ENCODE results near the gene ZNF524.

Gene ZNF524

GRCh38 chr19:55597501-55597921, 2.6 kb upstream of the ZNF524 start:
- H3K4me1 ChIP-seq (ENCODE audit: low read length): peaks cover 15% of the 10 kb centered on the region
- H3K27ac ChIP-seq (ENCODE audit: low read length): no peak overlapping the region
- no peak overlapping the region for H2AFZ ChIP-seq (ENCODE audit: low read depth, low read length)
- no peak overlapping the region for H3K4me2 ChIP-seq (ENCODE audit: low read length)
- no peaks in the 10 kb centered on the region for H3K9me3 ChIP-seq (ENCODE audit: insufficient read depth, low read length)
- H4K20me1 ChIP-seq (ENCODE audit: insufficient read depth, low read length): no peaks in the 10 kb centered on the region
- H3K4me3 ChIP-seq (ENCODE audit: low read length): no peak overlapping the region
- peaks cover 20% of the 10 kb centered on the region for H3K36me3 ChIP-seq (replicated peaks; ENCODE audit: low read depth, low read length)
- H3K79me2 ChIP-seq (ENCODE audit: low read length): peaks cover 12% of the 10 kb centered on the region
- H3K27me3 ChIP-seq (ENCODE audit: low read depth, low read length): no peaks in the 10 kb centered on the region
- H3K9ac ChIP-seq (ENCODE audit: low read length): no peak overlapping the region
- no peak for TF ChIP-seq CTCF (IDR thresholded peaks at IDR 0.05; ENCODE audit: low read depth, low read length)
- TF ChIP-seq EZH2phosphoT487 (IDR thresholded peaks at IDR 0.05; ENCODE audit: low read depth): no peak

DNA sequence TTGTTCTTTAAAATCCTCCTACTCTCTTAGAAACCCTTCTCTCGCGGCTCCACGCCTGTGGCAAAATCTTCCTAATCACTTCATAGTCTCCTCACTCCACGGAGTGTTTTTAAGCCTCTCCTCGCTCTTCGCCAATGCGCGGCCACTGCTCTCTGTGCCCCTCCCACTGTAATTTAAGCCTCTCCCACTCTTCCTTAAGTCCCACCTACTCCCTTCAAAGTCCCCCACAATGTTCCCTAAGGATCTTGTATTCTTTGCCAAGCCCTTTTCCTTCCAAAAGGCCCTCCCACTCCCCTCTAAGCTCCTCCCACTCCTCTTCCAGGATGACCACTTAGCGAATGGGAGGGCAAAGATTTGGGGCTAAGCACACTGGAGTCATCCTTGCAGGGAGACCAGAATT, 2.1 kb upstream of the ZNF524 start:
- Histone ChIP-seq H3K79me2 (ENCODE audit: low read length) (peaks cover 12% of the 10 kb centered on the region), H3K27me3 (ENCODE audit: low read depth, low read length) (no peaks in the 10 kb centered on the region), H2AFZ (ENCODE audit: low read depth, low read length) (no peak overlapping the region), H3K4me1 (ENCODE audit: low read length) (peaks cover 15% of the 10 kb centered on the region), H3K4me2 (ENCODE audit: low read length) (peak overlapping the region; percentile 52; the same call in 1 of the 2 replicates), H3K9me3 (ENCODE audit: insufficient read depth, low read length) (no peaks in the 10 kb centered on the region), H3K36me3 (replicated peaks; ENCODE audit: low read depth, low read length) (peaks cover 20% of the 10 kb centered on the region), H3K4me3 (ENCODE audit: low read length) (no peak overlapping the region), H4K20me1 (ENCODE audit: insufficient read depth, low read length) (no peaks in the 10 kb centered on the region), H3K9ac (ENCODE audit: low read length) (no peak overlapping the region), H3K27ac (ENCODE audit: low read length) (no peak overlapping the region)
- TF ChIP-seq CTCF (IDR thresholded peaks at IDR 0.05; ENCODE audit: low read depth, low read length) (no peak), EZH2phosphoT487 (IDR thresholded peaks at IDR 0.05; ENCODE audit: low read depth) (no peak)

DNA sequence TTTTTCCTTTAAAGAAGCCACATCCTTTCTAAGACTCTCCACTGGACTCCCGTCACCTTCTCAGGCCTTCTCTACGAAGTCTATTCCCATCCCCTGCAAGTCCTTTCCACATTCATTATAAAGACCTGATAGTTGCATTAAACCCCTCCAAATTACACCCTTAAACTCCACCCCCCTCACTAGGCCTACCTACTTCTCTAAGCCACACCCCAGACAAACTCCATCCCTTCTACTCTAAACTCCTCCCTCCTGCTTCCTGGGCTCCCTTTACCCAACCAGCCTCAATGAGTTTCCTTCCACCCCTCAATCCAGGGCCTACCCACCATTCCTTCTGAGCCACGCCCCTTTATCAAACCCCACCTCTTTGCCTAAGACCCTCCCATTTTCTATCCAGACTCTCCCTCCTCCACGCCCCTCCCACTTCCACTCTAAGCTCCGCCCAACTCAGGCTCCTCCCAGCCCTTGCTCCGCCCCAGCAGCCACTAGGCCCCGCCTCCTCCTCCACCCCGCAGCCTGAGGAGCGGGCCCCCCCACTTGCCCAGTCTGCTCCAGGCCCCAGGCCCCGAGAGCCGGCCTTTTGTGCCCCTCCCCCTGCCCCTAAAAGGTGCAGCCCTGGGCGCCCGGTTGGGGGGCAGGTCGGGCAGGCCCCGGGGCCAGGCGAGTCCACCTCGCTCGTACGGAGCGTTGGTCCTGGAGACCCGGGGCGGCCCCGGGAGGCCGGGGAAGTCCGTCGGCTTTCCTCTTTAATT, 1.2 kb upstream of the ZNF524 start:
- Histone ChIP-seq H3K27ac (ENCODE audit: low read length) (peak overlapping the region; percentile 85), H3K9ac (ENCODE audit: low read length) (peak overlapping the region; percentile 92), H3K79me2 (ENCODE audit: low read length) (peaks cover 12% of the 10 kb centered on the region), H3K4me1 (ENCODE audit: low read length) (peaks cover 15% of the 10 kb centered on the region), H3K27me3 (ENCODE audit: low read depth, low read length) (no peaks in the 10 kb centered on the region), H3K4me3 (ENCODE audit: low read length) (peak overlapping the region; percentile 80), H4K20me1 (ENCODE audit: insufficient read depth, low read length) (no peaks in the 10 kb centered on the region), H3K4me2 (ENCODE audit: low read length) (peak overlapping the region; percentile 52), H3K9me3 (ENCODE audit: insufficient read depth, low read length) (no peaks in the 10 kb centered on the region), H2AFZ (ENCODE audit: low read depth, low read length) (no peak overlapping the region), H3K36me3 (replicated peaks; ENCODE audit: low read depth, low read length) (peaks cover 17% of the 10 kb centered on the region)
- no peak for TF ChIP-seq EZH2phosphoT487 (IDR thresholded peaks at IDR 0.05; ENCODE audit: low read depth)
- TF ChIP-seq CTCF (IDR thresholded peaks at IDR 0.05; ENCODE audit: low read depth, low read length): no peak

DNA sequence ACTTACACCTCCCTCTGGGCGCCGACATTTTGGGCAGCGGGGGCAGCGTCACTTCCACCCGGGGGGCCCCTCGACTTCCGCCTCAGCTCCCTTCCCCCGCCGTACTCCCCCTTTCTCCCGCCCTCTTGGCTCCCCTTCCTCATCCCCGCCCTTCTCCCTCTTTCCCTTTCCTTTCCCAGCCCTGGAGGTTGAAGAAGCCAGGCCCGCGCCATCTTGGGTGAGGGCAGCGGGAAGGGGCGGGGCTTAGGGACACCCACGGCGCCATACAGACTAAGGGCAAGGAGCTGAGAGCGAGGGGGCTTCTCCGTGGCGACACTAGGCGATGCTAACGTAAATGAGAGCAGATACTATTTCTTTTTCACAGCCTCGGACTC, 633 bp upstream of the ZNF524 start, which contains the start of gene FIZ1:
Gene FIZ1, minus strand, starts transcription at position 50 of the 374 bp plus-strand sequence. CDS start 1,652 bp downstream, outside the sequence.
- peak within 1 kb of the TSS; percentile 85 for H3K27ac ChIP-seq (ENCODE audit: low read length)
- H3K4me2 ChIP-seq (ENCODE audit: low read length): peak within 1 kb of the TSS; percentile 99
- H3K9me3 ChIP-seq (ENCODE audit: insufficient read depth, low read length): no peaks in the 10 kb centered on the region
- H3K4me1 ChIP-seq (ENCODE audit: low read length): peaks cover 17% of the 10 kb centered on the region
- peaks cover 17% of the 10 kb centered on the region for H3K36me3 ChIP-seq (replicated peaks; ENCODE audit: low read depth, low read length)
- no peaks in the 10 kb centered on the region for H3K27me3 ChIP-seq (ENCODE audit: low read depth, low read length)
- peaks cover 12% of the 10 kb centered on the region for H3K79me2 ChIP-seq (ENCODE audit: low read length)
- H3K4me3 ChIP-seq (ENCODE audit: low read length): peak within 1 kb of the TSS; percentile 80
- TF ChIP-seq CTCF (IDR thresholded peaks at IDR 0.05; ENCODE audit: low read depth, low read length): no peak
- no peak for TF ChIP-seq EZH2phosphoT487 (IDR thresholded peaks at IDR 0.05; ENCODE audit: low read depth)
- peak within 1 kb of the TSS; percentile 92 for H3K9ac ChIP-seq (ENCODE audit: low read length)
- peak within 1 kb of the TSS; percentile 77; the same call in 1 of the 2 replicates for H2AFZ ChIP-seq (ENCODE audit: low read depth, low read length)
- H4K20me1 ChIP-seq (ENCODE audit: insufficient read depth, low read length): no peaks in the 10 kb centered on the region

Measured in OCI-LY3 (cell line).